K562 (cell line): Measurements from ENCODE around the gene SERGEF. TPM values are rescaled to one million over a fixed set of nuclear protein-coding genes. Genes with fewer than 3 reads are reported as not detected.

Experiments used
- ATAC-seq: fragments of 200-7000 bp; cut with Tn5 transposase; 3 replicates; pipeline ENCODE4 v1.9.1; 2020; ENCODE audit warnings: moderate library complexity
- BruUV-seq: library from RNA; stranded (reverse); fragments of 400-500 nt; replicated peaks from 2 replicates; lab custom pipeline; 2021; lab: Mats Ljungman, UMichigan
- CTCF ChIA-PET: fragments of 300-600 bp; formaldehyde crosslinking; extraction: SDS; loops from one replicate; lab custom pipeline; 2021; ENCODE audit warnings: low intra/inter-chr PET ratio; lab: Yijun Ruan, JAX
- POLR2A ChIA-PET: fragments of 300-600, 350-650 bp; sonication (Branson Sonifier 250); formaldehyde crosslinking; extraction: SDS; loops from one replicate; lab custom pipeline; 2021; ENCODE audit warnings: antibody characterized with exemption, inconsistent platforms; lab: Yijun Ruan, JAX
- DNase-seq, 4 experiments: peaks; one replicate each; pipeline versions ENCODE4 v3.0.0 to v3.0.0-alpha.2; 2011 to 2018; ENCODE audit warnings: low spot score in 3 of 4, mixed read lengths in 3 of 4; ENCODE audit errors: extremely low read depth in 1 of 4
- FAIRE-seq: peaks from 2 replicates; lab custom pipeline; 2011; peaks lifted over from hg19 to GRCh38; lab: Jason Lieb, UNC
- H2AFZ ChIP-seq: 2 replicates; pipeline ENCODE4 v1.6.0; 2011; ENCODE audit warnings: low read depth, low read length, control low read depth, inconsistent platforms
- H3K27ac ChIP-seq: fragments of 200-600 bp; 3 replicates; pipeline ENCODE4 v1.8.0; 2011; ENCODE audit warnings: low read depth, mild to moderate bottlenecking, control low read depth, inconsistent platforms, low read length, moderate library complexity, mixed read lengths; ENCODE audit errors: extremely low read depth
- H3K27me3 ChIP-seq, 2 experiments: fragments of 300-600 bp in 1 of 2; 2 replicates in 1 of 2; 3 replicates in 1 of 2; pipeline versions ENCODE4 v1.6.0 to v1.8.0; 2011; ENCODE audit warnings: inconsistent platforms in 2 of 2, low read length in 2 of 2, mild to moderate bottlenecking in 1 of 2, mixed read lengths in 1 of 2, moderate library complexity in 1 of 2; ENCODE audit not compliant: control insufficient read depth in 2 of 2, insufficient read depth in 2 of 2
- H3K36me3 ChIP-seq: fragments of 300-600 bp; 3 replicates; pipeline ENCODE4 v1.8.0; 2011; ENCODE audit warnings: mild to moderate bottlenecking, low read length, inconsistent platforms; ENCODE audit not compliant: control insufficient read depth, insufficient read depth
- H3K4me1 ChIP-seq, 2 experiments: fragments of 200-600 bp in 1 of 2; replicated peaks in 1 of 2; 2 replicates in 1 of 2; 3 replicates in 1 of 2; pipeline versions ENCODE4 v1.5.1 to v1.8.0; 2011; ENCODE audit warnings: inconsistent platforms in 2 of 2, low read length in 2 of 2, mild to moderate bottlenecking in 1 of 2, mixed read lengths in 1 of 2, moderate library complexity in 1 of 2; ENCODE audit not compliant: control insufficient read depth in 2 of 2, insufficient read depth in 2 of 2
- H3K4me2 ChIP-seq: 2 replicates; pipeline ENCODE4 v1.6.1; 2011; ENCODE audit warnings: low read length, control low read depth, inconsistent platforms, mixed read lengths; ENCODE audit not compliant: insufficient read depth
- H3K4me3 ChIP-seq: fragments of 200-600 bp; sonication (generic), shearing (Covaris generic); 2 replicates; pipeline ENCODE4 v1.5.1; 2016; ENCODE audit warnings: control low read depth, inconsistent platforms
- H3K79me2 ChIP-seq: fragments of 200-600 bp; 3 replicates; pipeline ENCODE4 v1.8.0; 2011; ENCODE audit warnings: low read length, inconsistent platforms; ENCODE audit not compliant: control insufficient read depth, insufficient read depth
- H3K9ac ChIP-seq, 2 experiments: 2 replicates each; pipeline versions ENCODE4 v1.6.0 to v1.6.1; 2011; ENCODE audit warnings: low read depth in 2 of 2, low read length in 2 of 2, control low read depth in 1 of 2, inconsistent platforms in 1 of 2, mild to moderate bottlenecking in 1 of 2, mixed read lengths in 1 of 2; ENCODE audit not compliant: insufficient read depth in 1 of 2
- H3K9me1 ChIP-seq: one replicate; pipeline ENCODE4 v1.6.0; 2011; ENCODE audit warnings: inconsistent platforms, mild to moderate bottlenecking, low read length, moderate library complexity; ENCODE audit not compliant: control insufficient read depth, insufficient read depth
- H3K9me3 ChIP-seq: replicated peaks from 2 replicates; pipeline ENCODE4 v1.5.1; 2011; ENCODE audit warnings: low read depth, low read length, inconsistent platforms; ENCODE audit not compliant: control insufficient read depth, insufficient read depth
- H4K20me1 ChIP-seq: replicated peaks from 2 replicates; pipeline ENCODE4 v1.6.1; 2011; ENCODE audit warnings: low read length, inconsistent platforms, mixed read lengths; ENCODE audit not compliant: control insufficient read depth, insufficient read depth
- CAMTA2 ChIP-seq: fragments of 250-450 bp; sonication (Bioruptor Pico); conservative IDR thresholded peaks from 2 replicates; pipeline ENCODE4 v1.5.1; 2022
- HNRNPL ChIP-seq: fragments of 200-400 bp; formaldehyde crosslinking; IDR thresholded peaks from 2 replicates; pipeline ENCODE4 v1.6.1; 2017; ENCODE audit warnings: low read depth, mild to moderate bottlenecking, low read length
- REST ChIP-seq, 2 experiments: fragments of 450-650 bp; formaldehyde crosslinking in 1 of 2; IDR thresholded peaks; 2 replicates each; pipeline versions ENCODE4 v1.4.0 to v1.6.1; 2014 to 2020; ENCODE audit warnings: mild to moderate bottlenecking in 2 of 2, borderline replicate concordance in 1 of 2, low read depth in 1 of 2
- TAF15 ChIP-seq: fragments of 200-400 bp; formaldehyde crosslinking; IDR thresholded peaks from 2 replicates; pipeline ENCODE4 v1.6.1; 2017; ENCODE audit warnings: mild to moderate bottlenecking, low read depth, low read length, moderate library complexity
- XRCC3 ChIP-seq: fragments of 450-650 bp; IDR thresholded peaks from 2 replicates; pipeline ENCODE4 v1.6.1; 2017; ENCODE audit warnings: mild to moderate bottlenecking, moderate library complexity
- WGBS: fragments of 100-300 bp; shearing (Covaris generic); methylation state at CpG from one replicate; pipeline ENCODE4 v1.1.6; 2016; ENCODE audit warnings: low coverage, mixed read lengths; ENCODE audit not compliant: insufficient coverage; ENCODE audit errors: missing lambda C conversion rate; 5-methylcytosine and 5-hydroxymethylcytosine counted together
- in situ Hi-C: fragments of 300-500 bp; cut with MboI; formaldehyde crosslinking; loops from 4 replicates; pipeline ENCODE4 v1.15.0; 2018; ENCODE audit warnings: inconsistent platforms, mixed read lengths
- intact Hi-C: fragments of 100-400 bp; cut with micrococcal nuclease; formaldehyde crosslinking; loops from 2 replicates; pipeline ENCODE4 v1.14.2; 2022
- polyA plus RNA-seq, 8 experiments: library from polyadenylated mRNA; depleted of rRNA in 4 of 8; stranded (reverse) in 5 of 8; unstranded in 3 of 8; fragments of >200 nt; fragmentation: Nextera tagmentation in 2 of 8; fragmentation: Illumina TruSeq in 1 of 8; extraction: Ambion mirVana in 2 of 8; extraction: Trizol in 1 of 8; gene quantifications; 2 replicates each; pipeline versions ENCODE4 v1.2.1 to v1.2.3, GENCODE V29; 2011 to 2014; ENCODE audit warnings: inconsistent platforms in 1 of 8, missing spikeins in 1 of 8
- total RNA-seq, 7 experiments: library from RNA; depleted of rRNA in 6 of 7; stranded (reverse); fragments of >200 nt in 6 of 7; fragmentation: Illumina TruSeq in 2 of 7; extraction: Trizol in 2 of 7; gene quantifications; 2 replicates each; pipeline versions ENCODE4 v1.2.1 to v1.2.3, GENCODE V29; 2011 to 2021; ENCODE audit warnings: low replicate concordance in 1 of 7

SERGEF gene
- total and polyA plus RNA-seq, 9 of the 15 experiments (the other 6 are each of a cell fraction or from before 2014, with no cell fraction given) = 10.2 to 28.0 (median 19.9) TPM

GRCh38 chr11:17992916-17993315 is 19.9 kb downstream of the SERGEF start:
- ChIA-PET CTCF (interaction anchor here (1.7 kb wide), 1 partner anchor 113 kb away, joined by 5 read pairs; the partner anchor contains the start of gene SAAL1), POLR2A (interaction anchor here (0.6 to 1.3 kb wide), 4 partner anchors 12 to 262 kb away, joined by 3 to 4 read pairs (median 3); no protein-coding TSS in a partner anchor)
- no TSS peak for BruUV-seq
- H3K4me3 ChIP-seq = no peak overlapping the region
- ATAC-seq = no peak
- in situ Hi-C loops = no loop called here
- no peak for DNase-seq
- H3K9ac ChIP-seq = no peak overlapping the region
- H2AFZ ChIP-seq = no peak overlapping the region
- 57% methylated on average over 2 of the region's 2 CpGs for WGBS
- H3K4me1 ChIP-seq = no peaks in the 10 kb centered on the region
- H3K36me3 ChIP-seq = peaks cover 9% of the 10 kb centered on the region
- no peaks in the 10 kb centered on the region for H3K9me3 ChIP-seq
- no peaks in the 10 kb centered on the region for H4K20me1 ChIP-seq
- no peak for FAIRE-seq
- intact Hi-C loops = loop anchor here (2.0 kb wide), 1 partner anchor 210 kb away; no protein-coding TSS in a partner anchor
- TF ChIP-seq CAMTA2 (CRISPR knock-in tag) = no peak
- TF ChIP-seq XRCC3 = no peak
- no peak overlapping the region for H3K4me2 ChIP-seq
- H3K9me1 ChIP-seq = no peaks in the 10 kb centered on the region
- H3K79me2 ChIP-seq = no peaks in the 10 kb centered on the region
- no peak overlapping the region for H3K27ac ChIP-seq
- no peaks in the 10 kb centered on the region for H3K27me3 ChIP-seq

GRCh38 chr11:17991783-17992433 is 20.9 kb downstream of the SERGEF start:
- in situ Hi-C loops = no loop called here
- intact Hi-C loops = loop anchor here (2.0 kb wide), 2 partner anchors 115 to 211 kb away; partner anchors contain the start of gene SAAL1
- DNase-seq (peak; percentile 56 to 66 (median 62)), FAIRE-seq (peak; percentile 71), ATAC-seq (peak; percentile 88)
- Histone ChIP-seq H4K20me1 (no peaks in the 10 kb centered on the region), H3K9me3 (no peaks in the 10 kb centered on the region), H3K27ac (no peak overlapping the region), H3K79me2 (no peaks in the 10 kb centered on the region), H3K4me1 (no peaks in the 10 kb centered on the region), H3K27me3 (no peaks in the 10 kb centered on the region), H3K36me3 (peaks cover 18% of the 10 kb centered on the region), H3K9ac (no peak overlapping the region), H3K4me3 (no peak overlapping the region), H2AFZ (no peak overlapping the region), H3K4me2 (no peak overlapping the region), H3K9me1 (no peaks in the 10 kb centered on the region)
- POLR2A ChIA-PET = interaction anchor here (0.6 to 1.1 kb wide), 3 partner anchors 11 to 261 kb away, joined by 3 to 4 read pairs (median 3); no protein-coding TSS in a partner anchor
- WGBS = 7% methylated on average over 4 of the region's 4 CpGs
- no TSS peak for BruUV-seq
- CTCF ChIA-PET = interaction anchor here (0.6 to 1.7 kb wide), 3 partner anchors 114 to 212 kb away, joined by 3 to 5 read pairs (median 5); partner anchors contain the start of gene SAAL1
- no peak for TF ChIP-seq TAF15
- TF ChIP-seq HNRNPL = no peak
- TF ChIP-seq REST (IDR thresholded peaks at IDR 0.05; ENCODE audit: borderline replicate concordance) = peak; percentile 61; the same call in 1 of the 2 replicates
- no peak for TF ChIP-seq REST (CRISPR knock-in tag; IDR thresholded peaks at IDR 0.05; ENCODE audit: low read depth)
